Stomach (tissue), 4 donors: ENCODE results near the gene DSG4.
"Not testable (repeated sequence)": the region's sequence is repeated elsewhere in the genome, so short reads cannot be mapped to it uniquely, and the experiment has no call there.

Source experiments
- CTCF ChIP-seq, 7 experiments: fragments of 450-650 bp in 4 of 7; fragments of 200-600 bp in 3 of 7; sonication (generic) in 3 of 7; IDR thresholded peaks; one replicate each; pipeline ENCODE4 v1.5.1; 2016 to 2019; ENCODE audit warnings: antibody characterized with exemption in 7 of 7, control low read depth in 2 of 7, mild to moderate bottlenecking in 1 of 7
- EP300 ChIP-seq: sonication (generic); formaldehyde crosslinking; IDR thresholded peaks from one replicate; pipeline ENCODE4 v1.6.1; 2017; ENCODE audit warnings: antibody characterized with exemption
- POLR2A ChIP-seq, 4 donors: fragments of 450-650 bp; IDR thresholded peaks; one replicate each; pipeline ENCODE4 v1.6.1; 2016; ENCODE audit warnings: antibody characterized with exemption in 4 of 4, control low read depth in 2 of 4, mild to moderate bottlenecking in 1 of 4, moderate library complexity in 1 of 4
- POLR2AphosphoS5 ChIP-seq, 3 donors: sonication (generic); formaldehyde crosslinking; IDR thresholded peaks; one replicate each; pipeline ENCODE4 v1.6.1; 2016; ENCODE audit warnings: antibody characterized with exemption in 3 of 3

- not testable (repeated sequence) for TF ChIP-seq POLR2AphosphoS5 (IDR thresholded peaks at IDR 0.05); CTCF (IDR thresholded peaks at IDR 0.05); EP300; POLR2A (IDR thresholded peaks at IDR 0.05)
Observed at GRCh38 chr18:31353336-31353735, 23.2 kb upstream of the DSG4 start.
